GM12878 (cell line): ENCODE data around the gene MTRR.

Experiments
- CHD2 ChIP-seq: IDR thresholded peaks from 2 replicates; pipeline ENCODE4 v1.6.1; 2011; ENCODE audit warnings: low read depth, low read length, improper control_type of control experiment, borderline replicate concordance
- CREM ChIP-seq: IDR thresholded peaks from 2 replicates; pipeline ENCODE4 v1.6.1; 2014; ENCODE audit warnings: antibody characterized with exemption, low read depth
- CTCF ChIP-seq, 3 experiments: IDR thresholded peaks in 2 of 3; conservative IDR thresholded peaks in 1 of 3; 2 replicates each; pipeline ENCODE4 v1.5.1; 2011; ENCODE audit warnings: low read depth in 3 of 3, low read length in 3 of 3, mild to moderate bottlenecking in 3 of 3, control low read depth in 2 of 3, moderate library complexity in 2 of 3, inconsistent platforms in 1 of 3, mixed read lengths in 1 of 3; ENCODE audit not compliant: control insufficient read depth in 2 of 3, insufficient read depth in 1 of 3; ENCODE audit errors: extremely low read depth in 1 of 3
- FOXK2 ChIP-seq: fragments of 450-650 bp; IDR thresholded peaks from 2 replicates; pipeline ENCODE4 v1.6.1; 2017; ENCODE audit warnings: mild to moderate bottlenecking, moderate library complexity
- HDAC6 ChIP-seq: fragments of 200-600 bp; sonication (generic); IDR thresholded peaks from one replicate; pipeline ENCODE4 v1.8.0; 2017; ENCODE audit warnings: antibody characterized with exemption; ENCODE audit not compliant: unreplicated experiment
- POLR2AphosphoS5 ChIP-seq: IDR thresholded peaks from 2 replicates; pipeline ENCODE4 v1.6.1; 2011; ENCODE audit warnings: mild to moderate bottlenecking, low read length, inconsistent platforms
- SRF ChIP-seq, 2 experiments: IDR thresholded peaks; 2 replicates each; pipeline ENCODE4 v1.6.1; 2011; ENCODE audit warnings: low read depth in 2 of 2, low read length in 2 of 2, mild to moderate bottlenecking in 1 of 2, moderate library complexity in 1 of 2

- no peak for TF ChIP-seq CREM
- TF ChIP-seq CTCF (IDR thresholded peaks at IDR 0.05 in 2 of 3, conservative IDR thresholded peaks at IDR 0.05 in 1 of 3; ENCODE audit: control insufficient read depth in 2 of 3, extremely low read depth in 1 of 3, insufficient read depth in 1 of 3, low read depth in 3 of 3, low read length in 3 of 3) = no peak
- TF ChIP-seq HDAC6 = no peak
- TF ChIP-seq FOXK2 = no peak
- TF ChIP-seq CHD2 = no peak
- no peak for TF ChIP-seq SRF (IDR thresholded peaks at IDR 0.05; ENCODE audit: low read depth in 2 of 2, low read length in 2 of 2)
- no peak for TF ChIP-seq POLR2AphosphoS5
These were observed 548 bp upstream of the MTRR start for GRCh38 chr5:7868427-7868772.
